ENCODE data around the gene TM4SF20. TPM values are rescaled to one million over a fixed set of nuclear protein-coding genes. Genes with fewer than 3 reads are reported as not detected.

The TM4SF20 gene
- total RNA-seq, 2 experiments from 2014 or later = not detected

GRCh38 chr2:227401550-227401949, 22.4 kb upstream of the TM4SF20 start:
- CTCF ChIA-PET (ENCODE audit: unreplicated experiment) = no interaction called here

GRCh38 chr2:227398684-227399670, 19.9 kb upstream of the TM4SF20 start:
- no TSS peak for BruUV-seq (replicated peaks)
- no peaks in the 10 kb centered on the region for H3K36me3 ChIP-seq (ENCODE audit: insufficient read depth, low read length)
- H3K4me3 ChIP-seq (ENCODE audit: low read depth, low read length, poor library complexity, severe bottlenecking) = no peak overlapping the region
- intact Hi-C loops (cut with micrococcal nuclease; ENCODE audit: unreplicated experiment) = no loop called here
- no peak overlapping the region for H3K27ac ChIP-seq (ENCODE audit: low read depth, low read length, poor library complexity, severe bottlenecking)
- DNase-seq (ENCODE audit: low spot score) = no peak
- H4K20me1 ChIP-seq (ENCODE audit: insufficient read depth, low read length) = no peaks in the 10 kb centered on the region
- no peaks in the 10 kb centered on the region for H3K4me1 ChIP-seq (ENCODE audit: insufficient read depth, low read length, poor library complexity, severe bottlenecking)
- no peak overlapping the region for H2AFZ ChIP-seq (ENCODE audit: low read length)
- H3K4me2 ChIP-seq (ENCODE audit: low read length) = no peak overlapping the region
- ChIA-PET CTCF (ENCODE audit: unreplicated experiment) (interaction anchor here (0.5 to 0.6 kb wide), 2 partner anchors 86 to 289 kb away, joined by 3 to 4 read pairs; no protein-coding TSS in a partner anchor), POLR2A (interaction anchor here (0.6 to 0.7 kb wide), 3 partner anchors 140 to 588 kb away, joined by 3 to 5 read pairs (median 3); no protein-coding TSS in a partner anchor)
- no peaks in the 10 kb centered on the region for H3K79me2 ChIP-seq (ENCODE audit: insufficient read depth, low read depth, low read length)
- H3K9me3 ChIP-seq (ENCODE audit: low read length) = no peaks in the 10 kb centered on the region
- TF ChIP-seq EZH2phosphoT487 (IDR thresholded peaks at IDR 0.05; ENCODE audit: borderline replicate concordance, low read depth, low read length) (no peak), CTCF (conservative IDR thresholded peaks at IDR 0.05; ENCODE audit: low read length) (no peak)
- no peaks in the 10 kb centered on the region for H3K9me2 ChIP-seq (ENCODE audit: insufficient read depth, low read length)

More at GRCh38 chr2:227401550-227401949, 22.4 kb upstream of the TM4SF20 start:
- Histone ChIP-seq H4K20me1 (ENCODE audit: insufficient read depth, low read length) (no peaks in the 10 kb centered on the region), H3K27ac (ENCODE audit: low read depth, low read length, poor library complexity, severe bottlenecking) (no peak overlapping the region), H3K4me2 (ENCODE audit: low read length) (no peak overlapping the region), H3K36me3 (ENCODE audit: insufficient read depth, low read length) (no peaks in the 10 kb centered on the region), H3K4me1 (ENCODE audit: insufficient read depth, low read length, poor library complexity, severe bottlenecking) (no peaks in the 10 kb centered on the region), H2AFZ (ENCODE audit: low read length) (no peak overlapping the region), H3K79me2 (ENCODE audit: insufficient read depth, low read depth, low read length) (no peaks in the 10 kb centered on the region), H3K9me3 (ENCODE audit: low read length) (no peaks in the 10 kb centered on the region), H3K9me2 (ENCODE audit: insufficient read depth, low read length) (no peaks in the 10 kb centered on the region), H3K4me3 (ENCODE audit: low read depth, low read length, poor library complexity, severe bottlenecking) (no peak overlapping the region)
- POLR2A ChIA-PET = no interaction called here
- no peak for DNase-seq (ENCODE audit: low spot score)
- no TSS peak for BruUV-seq (replicated peaks)
- intact Hi-C loops (cut with micrococcal nuclease; ENCODE audit: unreplicated experiment) = loop anchor here (10.0 kb wide), 1 partner anchor 363 kb away; no protein-coding TSS in a partner anchor
- TF ChIP-seq EZH2phosphoT487 (IDR thresholded peaks at IDR 0.05; ENCODE audit: borderline replicate concordance, low read depth, low read length) = no peak
- no peak for TF ChIP-seq CTCF (conservative IDR thresholded peaks at IDR 0.05; ENCODE audit: low read length)

- no peak overlapping the region for H2AFZ ChIP-seq (ENCODE audit: low read length)
- no peak for DNase-seq (ENCODE audit: low spot score)
Measured at GRCh38 chr2:227397562-227397961, 18.5 kb upstream of the TM4SF20 start.

More at GRCh38 chr2:227397562-227397961, 18.5 kb upstream of the TM4SF20 start:
- intact Hi-C loops (cut with micrococcal nuclease; ENCODE audit: unreplicated experiment) = no loop called here
- H3K36me3 ChIP-seq (ENCODE audit: insufficient read depth, low read length) = no peaks in the 10 kb centered on the region
- TF ChIP-seq EZH2phosphoT487 (IDR thresholded peaks at IDR 0.05; ENCODE audit: borderline replicate concordance, low read depth, low read length) (no peak), CTCF (conservative IDR thresholded peaks at IDR 0.05; ENCODE audit: low read length) (no peak)
- no peaks in the 10 kb centered on the region for H3K79me2 ChIP-seq (ENCODE audit: insufficient read depth, low read depth, low read length)
- ChIA-PET POLR2A (no interaction called here), CTCF (ENCODE audit: unreplicated experiment) (no interaction called here)
- H3K4me1 ChIP-seq (ENCODE audit: insufficient read depth, low read length, poor library complexity, severe bottlenecking) = no peaks in the 10 kb centered on the region
- H4K20me1 ChIP-seq (ENCODE audit: insufficient read depth, low read length) = no peaks in the 10 kb centered on the region
- no peak overlapping the region for H3K27ac ChIP-seq (ENCODE audit: low read depth, low read length, poor library complexity, severe bottlenecking)
- H3K9me2 ChIP-seq (ENCODE audit: insufficient read depth, low read length) = no peaks in the 10 kb centered on the region
- H3K4me2 ChIP-seq (ENCODE audit: low read length) = no peak overlapping the region
- H3K4me3 ChIP-seq (ENCODE audit: low read depth, low read length, poor library complexity, severe bottlenecking) = no peak overlapping the region
- no TSS peak for BruUV-seq (replicated peaks)
- no peaks in the 10 kb centered on the region for H3K9me3 ChIP-seq (ENCODE audit: low read length)

All from OCI-LY7 (cell line).